ENCODE results near the gene PBX1.

PBX1 gene

DNA sequence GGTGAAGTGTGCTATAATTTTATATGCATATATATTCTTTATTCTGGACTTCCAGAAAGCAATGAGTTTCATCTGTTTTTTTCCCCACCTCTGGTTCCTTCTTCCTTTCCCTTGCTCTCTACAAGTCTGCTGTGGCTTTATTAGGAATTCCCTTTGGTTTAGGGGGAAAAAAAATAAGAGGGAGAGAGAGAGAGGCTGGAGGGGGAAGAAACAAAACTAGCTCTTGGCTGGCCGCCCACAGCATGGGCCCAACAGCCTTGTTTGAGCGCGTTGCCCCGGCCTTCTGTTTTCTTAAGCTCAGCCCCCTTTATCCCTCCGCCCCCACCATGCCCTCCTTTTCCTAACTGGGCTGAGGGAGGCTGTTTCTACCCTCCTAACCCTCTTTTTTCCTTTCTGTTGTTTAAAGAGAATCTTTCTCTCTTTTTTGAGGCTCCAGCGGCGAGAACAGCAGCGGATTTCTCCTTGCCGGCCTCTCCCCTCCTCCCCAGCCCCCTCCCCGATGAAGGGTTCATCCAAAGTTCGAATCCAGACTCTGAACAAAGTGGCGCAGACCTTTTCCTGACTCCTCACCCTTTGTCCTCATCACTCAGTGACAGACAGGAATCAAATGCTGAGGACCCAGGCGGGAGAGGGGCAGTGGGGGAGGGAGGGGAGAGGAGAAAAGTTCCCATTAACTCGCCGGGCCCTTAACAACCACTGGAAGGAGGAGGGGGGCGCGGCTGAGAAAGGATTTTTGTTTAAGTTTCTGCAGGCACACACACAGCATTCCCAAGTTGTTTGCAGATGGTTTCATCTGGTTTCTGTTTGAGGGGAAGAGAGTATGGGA lies 29.7 kb downstream of the PBX1 start:
- no peaks in the 10 kb centered on the region for H3K36me3 ChIP-seq
- H3K27me3 ChIP-seq: peaks cover 40% of the 10 kb centered on the region
- TF ChIP-seq, protein P1, sequence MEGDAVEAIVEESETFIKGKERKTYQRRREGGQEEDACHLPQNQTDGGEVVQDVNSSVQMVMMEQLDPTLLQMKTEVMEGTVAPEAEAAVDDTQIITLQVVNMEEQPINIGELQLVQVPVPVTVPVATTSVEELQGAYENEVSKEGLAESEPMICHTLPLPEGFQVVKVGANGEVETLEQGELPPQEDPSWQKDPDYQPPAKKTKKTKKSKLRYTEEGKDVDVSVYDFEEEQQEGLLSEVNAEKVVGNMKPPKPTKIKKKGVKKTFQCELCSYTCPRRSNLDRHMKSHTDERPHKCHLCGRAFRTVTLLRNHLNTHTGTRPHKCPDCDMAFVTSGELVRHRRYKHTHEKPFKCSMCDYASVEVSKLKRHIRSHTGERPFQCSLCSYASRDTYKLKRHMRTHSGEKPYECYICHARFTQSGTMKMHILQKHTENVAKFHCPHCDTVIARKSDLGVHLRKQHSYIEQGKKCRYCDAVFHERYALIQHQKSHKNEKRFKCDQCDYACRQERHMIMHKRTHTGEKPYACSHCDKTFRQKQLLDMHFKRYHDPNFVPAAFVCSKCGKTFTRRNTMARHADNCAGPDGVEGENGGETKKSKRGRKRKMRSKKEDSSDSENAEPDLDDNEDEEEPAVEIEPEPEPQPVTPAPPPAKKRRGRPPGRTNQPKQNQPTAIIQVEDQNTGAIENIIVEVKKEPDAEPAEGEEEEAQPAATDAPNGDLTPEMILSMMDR (IDR thresholded peaks at IDR 0.05): no peak
- H3K4me1 ChIP-seq (ENCODE audit: control insufficient read depth in 1 of 2, insufficient read depth in 1 of 2, low read depth in 1 of 2, low read length in 1 of 2): no peaks in the 10 kb centered on the region
- H3K27ac ChIP-seq: no peak overlapping the region
- no peak overlapping the region for H3K4me3 ChIP-seq (ENCODE audit: low read depth in 1 of 2, low read length in 1 of 2)
- H3K9me3 ChIP-seq: no peaks in the 10 kb centered on the region

DNA sequence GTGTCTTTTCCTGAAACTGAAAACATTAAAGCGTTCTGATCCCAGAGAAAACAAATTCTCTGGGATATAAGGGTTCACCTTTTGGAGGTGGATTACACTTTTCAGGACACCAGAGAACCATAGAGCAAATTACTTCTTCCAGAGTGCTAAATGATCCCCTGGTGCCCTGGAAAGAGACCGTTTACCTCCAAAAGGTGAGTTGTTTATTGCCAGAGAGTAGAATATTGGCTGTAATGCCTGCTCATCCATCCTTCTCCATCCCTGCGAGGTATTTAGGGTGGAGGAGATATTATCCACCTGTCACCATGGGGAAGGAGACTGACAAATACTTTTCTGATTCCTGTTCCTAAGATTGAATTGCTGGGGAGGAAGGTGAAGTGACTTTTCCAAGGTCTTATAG lies 30.4 kb downstream of the PBX1 start:
- H3K4me3 ChIP-seq (ENCODE audit: low read depth in 1 of 2, low read length in 1 of 2): no peak overlapping the region
- H3K27ac ChIP-seq: no peak overlapping the region
- TF ChIP-seq, protein P1 (IDR thresholded peaks at IDR 0.05): no peak
- peaks cover 40% of the 10 kb centered on the region for H3K27me3 ChIP-seq
- H3K4me1 ChIP-seq (ENCODE audit: control insufficient read depth in 1 of 2, insufficient read depth in 1 of 2, low read depth in 1 of 2, low read length in 1 of 2): no peaks in the 10 kb centered on the region
- H3K9me3 ChIP-seq: no peaks in the 10 kb centered on the region
- no peaks in the 10 kb centered on the region for H3K36me3 ChIP-seq

DNA sequence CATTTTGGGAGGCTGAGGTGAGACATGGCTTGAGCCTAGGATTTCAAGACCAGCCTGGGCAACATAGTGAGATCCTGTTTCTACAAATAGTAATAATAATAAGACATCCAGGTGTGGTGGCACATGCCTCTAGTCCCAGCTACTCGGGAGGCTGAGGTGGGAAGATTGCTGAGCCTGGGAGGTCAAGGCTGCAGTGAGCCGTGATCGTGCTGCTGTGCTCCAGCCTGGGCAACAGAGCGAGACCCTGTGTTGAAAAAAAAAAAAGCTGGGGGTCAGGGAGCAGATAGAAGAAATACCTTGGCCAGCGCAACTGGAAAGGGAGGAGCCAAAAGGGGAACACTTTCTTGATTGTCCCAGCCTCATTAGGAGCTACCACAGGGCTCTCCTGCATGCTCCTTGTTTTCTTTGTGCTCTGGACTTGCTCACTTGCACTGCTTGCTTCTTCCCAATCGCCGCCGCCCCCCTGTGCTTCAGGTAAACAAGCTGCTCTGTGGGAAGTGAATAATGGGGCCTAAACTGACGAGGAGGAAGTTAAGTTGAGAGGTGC lies 31.1 kb downstream of the PBX1 start:
- Histone ChIP-seq H3K4me1 (ENCODE audit: control insufficient read depth in 1 of 2, insufficient read depth in 1 of 2, low read depth in 1 of 2, low read length in 1 of 2) (no peaks in the 10 kb centered on the region), H3K4me3 (ENCODE audit: low read depth in 1 of 2, low read length in 1 of 2) (no peak overlapping the region)
- TF ChIP-seq, protein P1 (IDR thresholded peaks at IDR 0.05): no peak

DNA sequence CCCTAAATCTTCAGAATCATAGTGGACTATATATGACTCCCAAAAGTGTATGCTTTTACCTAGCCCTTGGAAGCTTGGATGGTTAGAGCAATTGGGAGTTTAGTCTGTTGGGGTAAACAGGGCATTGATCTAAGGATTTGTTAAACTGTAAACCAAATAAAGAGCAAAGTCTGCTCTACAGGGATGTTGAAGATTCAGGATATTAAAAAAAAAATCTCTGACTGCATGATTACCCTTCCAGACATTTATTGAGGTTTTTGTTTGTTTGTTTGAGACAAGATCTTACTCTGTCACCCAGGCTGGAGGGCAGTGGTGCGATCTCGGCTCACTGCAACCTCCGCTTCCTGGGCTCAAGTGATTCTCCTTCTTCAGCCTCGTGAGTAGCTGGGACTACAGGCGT lies 31.6 kb downstream of the PBX1 start:
- H3K4me1 ChIP-seq (ENCODE audit: control insufficient read depth in 1 of 2, insufficient read depth in 1 of 2, low read depth in 1 of 2, low read length in 1 of 2): no peaks in the 10 kb centered on the region
- TF ChIP-seq, protein P1 (IDR thresholded peaks at IDR 0.05): no peak

More for the DNA sequence above, 31.1 kb downstream of the PBX1 start:
- Histone ChIP-seq H3K9me3 (no peaks in the 10 kb centered on the region), H3K27me3 (peaks cover 40% of the 10 kb centered on the region), H3K36me3 (no peaks in the 10 kb centered on the region), H3K27ac (no peak overlapping the region)

DNA sequence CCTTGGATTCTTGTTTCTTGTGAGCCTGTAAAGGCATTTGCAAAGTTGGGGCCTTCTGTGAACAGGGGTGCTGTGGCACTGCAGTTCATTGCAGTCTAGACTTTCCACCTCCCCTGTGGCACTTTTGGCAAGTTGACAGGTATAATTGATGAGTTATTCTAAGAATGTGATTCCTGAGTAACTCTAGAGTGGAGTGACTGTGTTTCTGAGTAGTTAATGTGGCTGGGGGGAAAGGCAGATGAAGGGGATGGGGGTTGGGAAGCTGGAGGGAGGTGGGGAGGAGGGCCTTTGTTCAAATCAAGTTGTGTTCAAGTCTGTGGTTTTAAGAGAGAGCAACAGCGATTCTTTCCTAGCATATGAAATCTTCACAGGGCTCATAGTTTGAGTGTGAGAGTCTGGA lies 32.9 kb downstream of the PBX1 start:
- H3K36me3 ChIP-seq: no peaks in the 10 kb centered on the region
- no peaks in the 10 kb centered on the region for H3K9me3 ChIP-seq
- TF ChIP-seq, protein P1 (IDR thresholded peaks at IDR 0.05): no peak
- H3K4me1 ChIP-seq (ENCODE audit: control insufficient read depth in 1 of 2, insufficient read depth in 1 of 2, low read depth in 1 of 2, low read length in 1 of 2): no peaks in the 10 kb centered on the region
- no peak overlapping the region for H3K4me3 ChIP-seq (ENCODE audit: low read depth in 1 of 2, low read length in 1 of 2)
- no peak overlapping the region for H3K27ac ChIP-seq
- peaks cover 35% of the 10 kb centered on the region for H3K27me3 ChIP-seq

More for the DNA sequence above, 31.6 kb downstream of the PBX1 start:
- Histone ChIP-seq H3K27ac (no peak overlapping the region), H3K4me3 (ENCODE audit: low read depth in 1 of 2, low read length in 1 of 2) (no peak overlapping the region), H3K27me3 (peaks cover 40% of the 10 kb centered on the region), H3K9me3 (no peaks in the 10 kb centered on the region), H3K36me3 (no peaks in the 10 kb centered on the region)

Data from neutrophil (primary cell).